WI38 (cell line): ENCODE results near the gene ANKRD9.

Source experiments
- H3K4me3 ChIP-seq: 2 replicates; pipeline ENCODE4 v1.5.1; 2011; ENCODE audit warnings: low read depth, mild to moderate bottlenecking, control low read depth, low read length
- CTCF ChIP-seq: IDR thresholded peaks from 2 replicates; pipeline ENCODE4 v1.5.1; 2012; ENCODE audit warnings: low read depth, mild to moderate bottlenecking, control low read depth, low read length

ANKRD9 gene

GRCh38 chr14:102505775-102506625 lies 3.6 kb downstream of the ANKRD9 start:
- no peak overlapping the region for H3K4me3 ChIP-seq
- no peak for TF ChIP-seq CTCF

- H3K4me3 ChIP-seq: no peak overlapping the region
- TF ChIP-seq CTCF: no peak
These were observed 4.5 kb downstream of the ANKRD9 start for GRCh38 chr14:102505000-102505619.

GRCh38 chr14:102504328-102504999 lies 5.1 kb downstream of the ANKRD9 start:
- H3K4me3 ChIP-seq: no peak overlapping the region
- no peak for TF ChIP-seq CTCF

GRCh38 chr14:102503641-102504327 lies 5.8 kb downstream of the ANKRD9 start:
- no peak for TF ChIP-seq CTCF
- H3K4me3 ChIP-seq: no peak overlapping the region

- no peak for TF ChIP-seq CTCF
- no peak overlapping the region for H3K4me3 ChIP-seq
These were observed 7.0 kb downstream of the ANKRD9 start for GRCh38 chr14:102502571-102502970.

GRCh38 chr14:102501751-102502315 lies 7.7 kb downstream of the ANKRD9 start:
- TF ChIP-seq CTCF: no peak
- no peak overlapping the region for H3K4me3 ChIP-seq
